ENCODE measurements around the gene TRIM43B. TPM values are rescaled to one million over a fixed set of nuclear protein-coding genes. Genes with fewer than 3 reads are reported as not detected.
"Not testable (repeated sequence)": the region's sequence is repeated elsewhere in the genome, so short reads cannot be mapped to it uniquely, and the experiment has no call there.

TRIM43B gene
- total RNA-seq, 2 donors from 2014 or later, result not detected

GRCh38 chr2:95435162-95435871 lies 49.2 kb downstream of the TRIM43B start:
- DNase-seq; intact Hi-C loops (cut with DNase I, micrococcal nuclease): not testable (repeated sequence)
- peak; percentile 39 for ATAC-seq

DNA sequence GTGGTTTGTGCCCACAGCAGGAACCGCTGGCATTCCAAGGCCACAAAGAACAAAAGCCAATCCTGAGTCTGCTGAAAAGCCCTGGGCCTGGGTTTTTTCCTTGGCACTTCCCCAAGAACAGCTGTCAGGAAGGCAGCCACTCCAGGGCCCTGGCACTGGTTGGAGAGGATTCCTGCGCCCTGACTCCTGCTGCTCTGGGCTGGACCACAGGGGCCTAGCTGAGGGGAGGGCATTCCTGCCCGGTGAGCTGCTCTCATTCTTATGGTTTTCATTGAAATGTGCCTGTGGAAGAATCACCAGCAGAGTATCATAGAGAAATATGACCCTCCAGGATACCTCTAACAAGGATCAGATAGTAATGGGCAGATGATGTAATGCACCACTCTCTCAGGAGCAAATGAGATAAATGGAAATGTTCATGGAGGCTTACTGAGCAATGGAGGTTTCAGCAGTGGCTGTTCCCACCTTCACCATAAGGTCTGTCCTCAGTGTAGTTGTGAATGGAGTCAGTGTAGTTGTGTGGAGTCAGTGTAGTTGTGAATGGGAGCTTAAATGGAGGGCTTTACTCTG lies 50.0 kb downstream of the TRIM43B start:
- ATAC-seq; DNase-seq; intact Hi-C loops (cut with DNase I, micrococcal nuclease): not testable (repeated sequence)

GRCh38 chr2:95433973-95434372 lies 50.6 kb downstream of the TRIM43B start:
- ATAC-seq; DNase-seq; intact Hi-C loops (cut with DNase I, micrococcal nuclease): not testable (repeated sequence)

DNA sequence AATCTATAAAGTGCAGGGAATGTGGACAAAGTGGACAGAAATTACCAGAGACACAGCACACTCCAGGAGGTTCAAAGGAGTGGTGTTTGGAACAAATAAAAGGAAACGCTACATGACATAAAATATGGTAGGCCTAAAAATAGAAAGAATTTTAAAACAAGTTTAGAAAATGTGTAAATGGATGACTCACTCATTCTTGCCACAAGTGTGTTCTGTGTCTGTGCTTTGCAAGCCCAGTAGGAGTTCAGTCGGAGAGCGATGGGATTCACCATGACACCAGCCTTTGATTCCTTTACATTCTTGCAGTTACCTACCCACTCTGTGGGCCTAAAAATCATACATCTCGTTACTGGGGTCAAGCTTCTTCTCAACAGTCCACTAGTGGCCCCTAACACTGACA lies 51.2 kb downstream of the TRIM43B start:
- DNase-seq; ATAC-seq; intact Hi-C loops (cut with DNase I, micrococcal nuclease): not testable (repeated sequence)

DNA sequence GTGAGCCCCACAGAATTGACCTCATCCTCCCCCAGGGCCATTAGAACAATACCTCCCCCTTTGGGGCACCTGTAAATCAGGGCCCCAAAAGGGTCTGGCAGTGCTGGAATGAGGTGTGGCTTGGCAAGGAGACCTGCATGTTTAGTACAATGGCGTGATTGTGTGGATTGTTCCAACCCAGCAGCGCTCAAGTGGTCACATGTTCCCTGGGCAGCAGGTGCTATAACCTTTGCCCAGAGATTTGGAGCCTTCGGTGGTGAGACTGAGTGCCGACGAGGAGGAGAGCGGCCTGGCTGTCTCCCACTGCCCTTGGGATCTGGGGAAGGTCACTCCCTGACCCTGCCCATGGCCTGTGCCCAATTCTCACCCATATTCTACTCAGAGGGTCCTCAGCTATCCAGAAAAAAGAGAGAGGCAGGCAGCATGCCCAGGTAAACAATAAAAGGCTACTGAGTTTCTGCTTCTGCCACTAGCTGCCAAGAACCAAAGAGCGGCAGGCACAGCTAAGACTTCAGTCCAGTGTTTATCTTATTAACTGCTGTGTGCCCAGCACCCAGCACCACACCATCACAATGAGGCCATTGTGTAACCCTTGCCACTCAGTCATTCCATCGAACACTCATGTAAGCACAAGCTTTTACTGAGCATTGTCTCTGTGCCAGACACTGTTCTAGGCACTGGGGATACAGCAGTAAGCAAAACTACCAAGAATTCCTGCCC lies 54.6 kb downstream of the TRIM43B start:
- DNase-seq; intact Hi-C loops (cut with DNase I, micrococcal nuclease): not testable (repeated sequence)
- ATAC-seq, result peak; percentile 92

DNA sequence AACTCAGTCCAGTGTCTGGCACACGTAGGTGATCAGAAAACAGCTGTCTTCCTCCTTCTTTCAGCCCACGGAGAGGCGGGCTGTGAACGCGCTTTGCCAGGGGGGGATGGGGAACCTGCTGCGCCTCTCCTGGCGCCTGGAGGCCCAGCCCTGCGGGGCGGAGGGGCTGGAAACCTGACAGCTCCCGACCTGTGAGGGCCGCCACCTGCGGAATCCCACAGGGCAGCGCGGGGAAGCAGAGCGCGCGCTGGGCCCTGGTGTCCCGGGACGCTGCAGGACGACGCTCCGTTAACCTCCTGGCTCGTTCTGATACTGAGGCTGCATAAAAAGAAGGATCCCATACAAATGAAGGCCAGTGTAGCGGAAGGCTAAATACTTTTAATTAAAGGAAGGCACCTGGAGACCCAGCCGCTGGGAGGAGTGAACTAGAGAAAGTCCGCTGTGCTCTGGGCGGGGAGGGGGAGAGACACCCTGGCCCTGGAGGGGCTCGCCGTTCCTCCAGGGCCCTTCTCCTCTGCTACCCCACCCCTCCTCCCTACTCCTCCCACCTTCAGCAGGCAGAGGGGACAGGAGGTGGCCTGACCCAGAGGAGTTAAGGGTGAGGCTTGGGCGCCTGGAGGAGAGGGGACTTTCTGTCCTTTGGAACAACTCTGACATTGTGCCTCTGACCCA lies 57.2 kb downstream of the TRIM43B start:
- ATAC-seq; DNase-seq; intact Hi-C loops (cut with DNase I, micrococcal nuclease): not testable (repeated sequence)

Other genes with a start within 250 kb of the TRIM43B start
- gene PROM2, start 210.3 kb downstream of the TRIM43B start, total RNA-seq, result 10 to 100 TPM; 32.9 to 39.9 TPM
- gene KCNIP3, start 187.4 kb downstream of the TRIM43B start, total RNA-seq, result 1 to 10 TPM; 3.0 to 4.7 TPM
- gene FAHD2A, start 82.0 kb downstream of the TRIM43B start, total RNA-seq, result 10 to 100 TPM; 31.3 to 43.1 TPM
- gene TRIM43, start 107.2 kb upstream of the TRIM43B start, total RNA-seq, result not detected